Right lobe of liver (tissue), 4 donors: ENCODE results near the gene DSCAM.

Experiments
- POLR2A ChIP-seq: fragments of 450-650 bp; IDR thresholded peaks from one replicate; pipeline ENCODE4 v1.6.1; 2017; ENCODE audit warnings: antibody characterized with exemption, mild to moderate bottlenecking
- TF ChIP-seq, protein P1 (sequence below), 4 donors: fragments of 200-600 bp in 3 of 4; fragments of 450-650 bp in 1 of 4; IDR thresholded peaks; one replicate each; pipeline versions ENCODE4 v1.5.1 to v1.8.0; 2016 to 2022; ENCODE audit warnings: antibody characterized with exemption in 4 of 4, mild to moderate bottlenecking in 2 of 4
- donor health status: DM: no; HTN: no; CAD: no.
- donor health status: DM: no; HTN: no; CAD: no.
- donor health status: DM: no; HTN: yes; CAD: no.

DNA sequence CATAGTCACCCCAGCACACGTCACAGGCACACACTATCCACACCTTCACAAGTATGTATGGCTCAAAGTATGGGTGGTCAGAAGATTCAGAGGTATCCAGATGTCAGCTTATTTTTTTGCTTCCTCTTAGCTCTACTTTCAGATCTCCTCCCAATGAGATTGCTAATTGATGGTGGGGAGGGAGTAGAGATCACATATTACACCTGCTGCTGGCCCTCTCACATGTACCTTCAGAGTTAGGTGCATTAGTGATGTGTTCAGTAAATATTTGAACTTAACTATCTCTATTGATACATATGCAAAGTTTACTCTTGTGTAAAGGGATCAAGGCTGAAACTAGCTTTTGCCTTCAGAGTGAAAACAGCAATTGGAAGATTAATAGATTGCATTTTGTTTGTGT, 717.1 kb downstream of the DSCAM start:
- TF ChIP-seq, protein P1, sequence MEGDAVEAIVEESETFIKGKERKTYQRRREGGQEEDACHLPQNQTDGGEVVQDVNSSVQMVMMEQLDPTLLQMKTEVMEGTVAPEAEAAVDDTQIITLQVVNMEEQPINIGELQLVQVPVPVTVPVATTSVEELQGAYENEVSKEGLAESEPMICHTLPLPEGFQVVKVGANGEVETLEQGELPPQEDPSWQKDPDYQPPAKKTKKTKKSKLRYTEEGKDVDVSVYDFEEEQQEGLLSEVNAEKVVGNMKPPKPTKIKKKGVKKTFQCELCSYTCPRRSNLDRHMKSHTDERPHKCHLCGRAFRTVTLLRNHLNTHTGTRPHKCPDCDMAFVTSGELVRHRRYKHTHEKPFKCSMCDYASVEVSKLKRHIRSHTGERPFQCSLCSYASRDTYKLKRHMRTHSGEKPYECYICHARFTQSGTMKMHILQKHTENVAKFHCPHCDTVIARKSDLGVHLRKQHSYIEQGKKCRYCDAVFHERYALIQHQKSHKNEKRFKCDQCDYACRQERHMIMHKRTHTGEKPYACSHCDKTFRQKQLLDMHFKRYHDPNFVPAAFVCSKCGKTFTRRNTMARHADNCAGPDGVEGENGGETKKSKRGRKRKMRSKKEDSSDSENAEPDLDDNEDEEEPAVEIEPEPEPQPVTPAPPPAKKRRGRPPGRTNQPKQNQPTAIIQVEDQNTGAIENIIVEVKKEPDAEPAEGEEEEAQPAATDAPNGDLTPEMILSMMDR (IDR thresholded peaks at IDR 0.05): no peak
- TF ChIP-seq POLR2A: no peak
